Activated CD8-positive, alpha-beta memory T cell treated with anti-CD3 and anti-CD28 coated beads for 1 hour (primary cell): ENCODE data around the gene MFNG.
"Not testable (repeated sequence)": the region's sequence is repeated elsewhere in the genome, so short reads cannot be mapped to it uniquely, and the experiment has no call there.

Source experiments
- DNase-seq, 2 donors: peaks; one replicate each; pipeline ENCODE4 v3.0.0-alpha.2; 2020; ENCODE audit warnings: low read depth in 1 of 2; ENCODE audit errors: extremely low read depth in 1 of 2

The MFNG gene

GRCh38 chr22:37486224-37486845 lies at the start of gene MFNG:
MFNG (minus strand) TSS chr22:37486384; CDS start chr22:37486177, 207 bp downstream.
- DNase-seq, result peak; percentile 27 to 58

GRCh38 chr22:37535159-37535558 lies 49.0 kb upstream of the MFNG start:
- no peak for DNase-seq

- no peak for DNase-seq
Observed at GRCh38 chr22:37534445-37534844, 48.3 kb upstream of the MFNG start.

- no peak for DNase-seq
Observed at GRCh38 chr22:37533995-37534394, 47.8 kb upstream of the MFNG start.

GRCh38 chr22:37529652-37530345 lies 43.6 kb upstream of the MFNG start:
- no peak for DNase-seq

- DNase-seq, result not testable (repeated sequence)
Observed at GRCh38 chr22:37527952-37528351, 41.8 kb upstream of the MFNG start.

GRCh38 chr22:37527081-37527752 lies 41.0 kb upstream of the MFNG start:
- DNase-seq, result not testable (repeated sequence)

- DNase-seq, result no peak
Observed at GRCh38 chr22:37526376-37526775, 40.2 kb upstream of the MFNG start.

GRCh38 chr22:37525746-37526350 lies 39.7 kb upstream of the MFNG start:
- no peak for DNase-seq

- no peak for DNase-seq
Observed at GRCh38 chr22:37525073-37525745, 39.0 kb upstream of the MFNG start.

- no peak for DNase-seq
Observed at GRCh38 chr22:37522482-37522881, 36.3 kb upstream of the MFNG start.

- no peak for DNase-seq
Observed at GRCh38 chr22:37521236-37521739, 35.1 kb upstream of the MFNG start.

GRCh38 chr22:37520776-37521191 lies 34.6 kb upstream of the MFNG start:
- no peak for DNase-seq

GRCh38 chr22:37519268-37520195 lies 33.3 kb upstream of the MFNG start, which contains the start of gene CARD10:
CARD10 (minus strand) TSS chr22:37519415; CDS start chr22:37519200, 215 bp downstream.
- DNase-seq, result no peak

GRCh38 chr22:37518509-37519267 lies 32.5 kb upstream of the MFNG start:
- no peak for DNase-seq

GRCh38 chr22:37517826-37518450 lies 31.8 kb upstream of the MFNG start:
- DNase-seq, result no peak

- DNase-seq, result no peak
Observed at GRCh38 chr22:37516456-37516855, 30.3 kb upstream of the MFNG start.

GRCh38 chr22:37515901-37516300 lies 29.7 kb upstream of the MFNG start:
- no peak for DNase-seq
